ENCODE results near the gene KRT72.

The KRT72 gene

GRCh38 chr12:52566847-52567291 is 34.4 kb downstream of the KRT72 start:
- TF ChIP-seq ZFX (IDR thresholded peaks at IDR 0.05; ENCODE audit: borderline replicate concordance), result no peak
- TF ChIP-seq, protein P1, sequence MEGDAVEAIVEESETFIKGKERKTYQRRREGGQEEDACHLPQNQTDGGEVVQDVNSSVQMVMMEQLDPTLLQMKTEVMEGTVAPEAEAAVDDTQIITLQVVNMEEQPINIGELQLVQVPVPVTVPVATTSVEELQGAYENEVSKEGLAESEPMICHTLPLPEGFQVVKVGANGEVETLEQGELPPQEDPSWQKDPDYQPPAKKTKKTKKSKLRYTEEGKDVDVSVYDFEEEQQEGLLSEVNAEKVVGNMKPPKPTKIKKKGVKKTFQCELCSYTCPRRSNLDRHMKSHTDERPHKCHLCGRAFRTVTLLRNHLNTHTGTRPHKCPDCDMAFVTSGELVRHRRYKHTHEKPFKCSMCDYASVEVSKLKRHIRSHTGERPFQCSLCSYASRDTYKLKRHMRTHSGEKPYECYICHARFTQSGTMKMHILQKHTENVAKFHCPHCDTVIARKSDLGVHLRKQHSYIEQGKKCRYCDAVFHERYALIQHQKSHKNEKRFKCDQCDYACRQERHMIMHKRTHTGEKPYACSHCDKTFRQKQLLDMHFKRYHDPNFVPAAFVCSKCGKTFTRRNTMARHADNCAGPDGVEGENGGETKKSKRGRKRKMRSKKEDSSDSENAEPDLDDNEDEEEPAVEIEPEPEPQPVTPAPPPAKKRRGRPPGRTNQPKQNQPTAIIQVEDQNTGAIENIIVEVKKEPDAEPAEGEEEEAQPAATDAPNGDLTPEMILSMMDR (IDR thresholded peaks at IDR 0.05), result no peak

DNA sequence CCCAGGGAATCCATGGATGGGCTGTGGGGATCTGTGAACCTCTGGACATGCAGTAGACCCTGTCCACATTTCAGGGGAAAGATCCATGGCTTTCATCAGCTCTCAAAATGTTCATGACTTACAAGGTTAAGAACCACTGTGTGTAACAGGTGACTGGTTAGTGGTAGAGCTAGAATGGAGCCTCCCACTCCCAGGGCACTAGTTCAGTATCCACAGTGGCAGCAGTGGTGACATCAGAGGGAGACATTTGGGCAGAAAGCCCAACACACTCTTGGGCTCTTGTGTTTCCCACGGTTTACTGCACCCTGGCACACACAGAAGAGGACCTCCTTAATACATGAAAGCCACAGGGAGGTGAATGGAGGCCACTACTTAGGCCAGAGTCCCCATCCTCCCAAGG is 36.7 kb downstream of the KRT72 start:
- no peak overlapping the region for H3K27ac ChIP-seq
- TF ChIP-seq ZFX (IDR thresholded peaks at IDR 0.05; ENCODE audit: borderline replicate concordance), result no peak
- TF ChIP-seq, protein P1 (IDR thresholded peaks at IDR 0.05), result no peak

More at GRCh38 chr12:52566847-52567291, 34.4 kb downstream of the KRT72 start:
- H3K27ac ChIP-seq, result no peak overlapping the region

DNA sequence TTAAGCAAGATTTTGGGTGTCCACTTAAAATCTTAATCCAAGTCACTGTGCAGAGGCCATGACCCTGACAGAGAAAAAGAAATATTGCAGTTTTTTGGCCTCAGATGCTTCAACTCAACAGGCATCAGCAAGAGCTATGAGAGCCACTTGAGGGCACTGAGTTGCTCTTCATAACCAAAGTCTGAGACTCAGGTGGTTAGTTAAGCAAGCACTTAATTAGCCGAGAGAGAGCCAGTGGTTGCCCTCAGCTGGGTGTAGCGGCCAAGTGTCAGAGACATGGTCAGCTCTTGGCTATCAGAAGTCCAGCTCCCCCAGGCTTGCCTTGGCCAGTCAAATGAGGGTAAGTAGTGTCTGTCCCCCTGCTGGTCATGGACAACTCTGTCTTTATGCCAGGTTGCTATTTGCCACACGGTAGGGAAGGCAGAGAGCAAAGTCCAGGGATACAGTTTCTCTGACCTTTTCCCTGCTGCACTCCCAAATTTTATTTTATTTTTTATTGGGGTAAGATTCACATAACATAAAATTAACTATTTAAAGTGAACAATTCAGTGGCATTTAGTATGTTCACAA is 39.3 kb downstream of the KRT72 start:
- H3K27ac ChIP-seq, result no peak overlapping the region
- TF ChIP-seq, protein P1 (IDR thresholded peaks at IDR 0.05), result peak; percentile 39
- TF ChIP-seq ZFX (IDR thresholded peaks at IDR 0.05; ENCODE audit: borderline replicate concordance), result no peak

DNA sequence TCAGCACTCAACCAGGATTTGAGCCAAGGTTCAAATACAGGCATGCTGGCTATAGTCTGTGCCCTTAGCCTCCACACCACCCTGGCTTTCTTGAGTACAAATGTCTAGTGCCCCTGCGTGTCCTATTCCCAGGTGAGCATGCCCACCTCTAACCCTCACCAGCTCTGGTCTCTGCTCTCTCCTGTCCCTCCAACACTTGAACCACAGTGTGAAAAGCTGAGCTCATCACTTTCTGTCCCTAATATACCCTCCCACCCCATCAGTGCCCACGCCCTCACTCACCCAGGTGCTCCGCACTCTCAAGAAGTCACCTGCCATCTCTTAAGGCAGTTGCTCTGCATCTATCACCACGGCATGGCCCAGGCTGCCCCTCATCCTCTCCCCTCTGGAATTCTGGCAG is 41.3 kb downstream of the KRT72 start:
- H3K27ac ChIP-seq, result no peak overlapping the region
- no peak for TF ChIP-seq ZFX (IDR thresholded peaks at IDR 0.05; ENCODE audit: borderline replicate concordance)
- TF ChIP-seq, protein P1 (IDR thresholded peaks at IDR 0.05), result no peak

- no peak overlapping the region for H3K27ac ChIP-seq
- TF ChIP-seq, protein P1 (IDR thresholded peaks at IDR 0.05), result no peak
- TF ChIP-seq ZFX (IDR thresholded peaks at IDR 0.05; ENCODE audit: borderline replicate concordance), result no peak
Measured at GRCh38 chr12:52558781-52559445, 42.4 kb downstream of the KRT72 start.

GRCh38 chr12:52557476-52557875 is 43.8 kb downstream of the KRT72 start:
- no peak for TF ChIP-seq ZFX (IDR thresholded peaks at IDR 0.05; ENCODE audit: borderline replicate concordance)
- TF ChIP-seq, protein P1 (IDR thresholded peaks at IDR 0.05), result no peak
- no peak overlapping the region for H3K27ac ChIP-seq

GRCh38 chr12:52555577-52555976 is 45.7 kb downstream of the KRT72 start:
- no peak for TF ChIP-seq ZFX (IDR thresholded peaks at IDR 0.05; ENCODE audit: borderline replicate concordance)
- H3K27ac ChIP-seq, result no peak overlapping the region
